HG03135 (cell line): ENCODE results near the gene RABL6.
"Not testable (repeated sequence)": the region's sequence is repeated elsewhere in the genome, so short reads cannot be mapped to it uniquely, and the experiment has no call there.

Experiments
- ATAC-seq: cut with Tn5 transposase; IDR thresholded peaks from one replicate; pipeline ENCODE4 v1.9.1; 2021; ENCODE audit warnings: mild to moderate bottlenecking, moderate library complexity; ENCODE audit not compliant: unreplicated experiment

Gene RABL6

GRCh38 chr9:136775191-136775590 lies 32.6 kb upstream of the RABL6 start:
- ATAC-seq, result no peak

GRCh38 chr9:136776947-136777346 lies 30.8 kb upstream of the RABL6 start:
- no peak for ATAC-seq

GRCh38 chr9:136777359-136777758 lies 30.4 kb upstream of the RABL6 start:
- ATAC-seq, result no peak

GRCh38 chr9:136779808-136780207 lies 27.9 kb upstream of the RABL6 start:
- no peak for ATAC-seq

- no peak for ATAC-seq
These were observed 25.3 kb upstream of the RABL6 start for GRCh38 chr9:136782452-136782851.

GRCh38 chr9:136784249-136784996 lies 23.3 kb upstream of the RABL6 start:
- no peak for ATAC-seq

- ATAC-seq, result no peak
These were observed 22.8 kb upstream of the RABL6 start for GRCh38 chr9:136784997-136785361.

GRCh38 chr9:136785565-136786355 lies 22.0 kb upstream of the RABL6 start:
- not testable (repeated sequence) for ATAC-seq

- ATAC-seq, result no peak
These were observed 21.3 kb upstream of the RABL6 start for GRCh38 chr9:136786451-136786850.

GRCh38 chr9:136786983-136787382 lies 20.8 kb upstream of the RABL6 start:
- ATAC-seq, result not testable (repeated sequence)

- ATAC-seq, result no peak
These were observed 19.9 kb upstream of the RABL6 start for GRCh38 chr9:136787690-136788400.

- ATAC-seq, result not testable (repeated sequence)
These were observed 18.9 kb upstream of the RABL6 start for GRCh38 chr9:136788644-136789522.

GRCh38 chr9:136789523-136789937 lies 18.2 kb upstream of the RABL6 start:
- ATAC-seq, result no peak

GRCh38 chr9:136790640-136791515 lies 16.9 kb upstream of the RABL6 start, which contains the start of gene TMEM141:
Gene TMEM141 (plus strand): TSS chr9:136791344. CDS start chr9:136791371, 27 bp downstream.
- peak; percentile 84 for ATAC-seq

- ATAC-seq, result no peak
These were observed 16.1 kb upstream of the RABL6 start for GRCh38 chr9:136791516-136792276.

GRCh38 chr9:136792321-136793085 lies 15.2 kb upstream of the RABL6 start:
- ATAC-seq, result no peak

- no peak for ATAC-seq
These were observed 14.4 kb upstream of the RABL6 start for GRCh38 chr9:136793086-136793946.
